Transverse colon (tissue), 3 donors: Measurements from ENCODE around the gene KDM2B.

Experiments used
- EP300 ChIP-seq: sonication (generic); formaldehyde crosslinking; IDR thresholded peaks from one replicate; pipeline ENCODE4 v1.6.1; 2017; ENCODE audit warnings: antibody characterized with exemption, low read depth
- POLR2A ChIP-seq: fragments of 450-650 bp; IDR thresholded peaks from one replicate; pipeline ENCODE4 v1.6.1; 2016; ENCODE audit warnings: antibody characterized with exemption, mild to moderate bottlenecking, moderate library complexity
- TF ChIP-seq, protein P1 (sequence below), 5 experiments: fragments of 200-600 bp in 3 of 5; fragments of 450-650 bp in 2 of 5; sonication (generic) in 3 of 5; IDR thresholded peaks; 1 replicate in 2 of 5; 2 replicates in 3 of 5; pipeline ENCODE4 v1.5.1; 2016 to 2017; ENCODE audit warnings: antibody characterized with exemption in 5 of 5, inconsistent platforms in 3 of 5, mild to moderate bottlenecking in 2 of 5, moderate library complexity in 1 of 5

GRCh38 chr12:121466794-121467637 is 113.8 kb downstream of the KDM2B start:
- TF ChIP-seq, protein P1, sequence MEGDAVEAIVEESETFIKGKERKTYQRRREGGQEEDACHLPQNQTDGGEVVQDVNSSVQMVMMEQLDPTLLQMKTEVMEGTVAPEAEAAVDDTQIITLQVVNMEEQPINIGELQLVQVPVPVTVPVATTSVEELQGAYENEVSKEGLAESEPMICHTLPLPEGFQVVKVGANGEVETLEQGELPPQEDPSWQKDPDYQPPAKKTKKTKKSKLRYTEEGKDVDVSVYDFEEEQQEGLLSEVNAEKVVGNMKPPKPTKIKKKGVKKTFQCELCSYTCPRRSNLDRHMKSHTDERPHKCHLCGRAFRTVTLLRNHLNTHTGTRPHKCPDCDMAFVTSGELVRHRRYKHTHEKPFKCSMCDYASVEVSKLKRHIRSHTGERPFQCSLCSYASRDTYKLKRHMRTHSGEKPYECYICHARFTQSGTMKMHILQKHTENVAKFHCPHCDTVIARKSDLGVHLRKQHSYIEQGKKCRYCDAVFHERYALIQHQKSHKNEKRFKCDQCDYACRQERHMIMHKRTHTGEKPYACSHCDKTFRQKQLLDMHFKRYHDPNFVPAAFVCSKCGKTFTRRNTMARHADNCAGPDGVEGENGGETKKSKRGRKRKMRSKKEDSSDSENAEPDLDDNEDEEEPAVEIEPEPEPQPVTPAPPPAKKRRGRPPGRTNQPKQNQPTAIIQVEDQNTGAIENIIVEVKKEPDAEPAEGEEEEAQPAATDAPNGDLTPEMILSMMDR (IDR thresholded peaks at IDR 0.05), result no peak
- TF ChIP-seq POLR2A (peak; percentile 12), EP300 (no peak)
